Head of caudate nucleus (tissue), 42 donors: ENCODE results near the gene POU3F2.

Experiments
- DNase-seq, 42 donors: peaks; one replicate each; pipeline versions ENCODE4 v3.0.0 to v3.0.0-alpha.2; 2020 to 2021; ENCODE audit warnings: mixed read lengths in 7 of 42
- intact Hi-C: fragments of 100-400 bp; cut with DNase I; formaldehyde crosslinking; loops from one replicate; pipeline ENCODE4 v1.15.0; 2022

POU3F2 gene

DNA sequence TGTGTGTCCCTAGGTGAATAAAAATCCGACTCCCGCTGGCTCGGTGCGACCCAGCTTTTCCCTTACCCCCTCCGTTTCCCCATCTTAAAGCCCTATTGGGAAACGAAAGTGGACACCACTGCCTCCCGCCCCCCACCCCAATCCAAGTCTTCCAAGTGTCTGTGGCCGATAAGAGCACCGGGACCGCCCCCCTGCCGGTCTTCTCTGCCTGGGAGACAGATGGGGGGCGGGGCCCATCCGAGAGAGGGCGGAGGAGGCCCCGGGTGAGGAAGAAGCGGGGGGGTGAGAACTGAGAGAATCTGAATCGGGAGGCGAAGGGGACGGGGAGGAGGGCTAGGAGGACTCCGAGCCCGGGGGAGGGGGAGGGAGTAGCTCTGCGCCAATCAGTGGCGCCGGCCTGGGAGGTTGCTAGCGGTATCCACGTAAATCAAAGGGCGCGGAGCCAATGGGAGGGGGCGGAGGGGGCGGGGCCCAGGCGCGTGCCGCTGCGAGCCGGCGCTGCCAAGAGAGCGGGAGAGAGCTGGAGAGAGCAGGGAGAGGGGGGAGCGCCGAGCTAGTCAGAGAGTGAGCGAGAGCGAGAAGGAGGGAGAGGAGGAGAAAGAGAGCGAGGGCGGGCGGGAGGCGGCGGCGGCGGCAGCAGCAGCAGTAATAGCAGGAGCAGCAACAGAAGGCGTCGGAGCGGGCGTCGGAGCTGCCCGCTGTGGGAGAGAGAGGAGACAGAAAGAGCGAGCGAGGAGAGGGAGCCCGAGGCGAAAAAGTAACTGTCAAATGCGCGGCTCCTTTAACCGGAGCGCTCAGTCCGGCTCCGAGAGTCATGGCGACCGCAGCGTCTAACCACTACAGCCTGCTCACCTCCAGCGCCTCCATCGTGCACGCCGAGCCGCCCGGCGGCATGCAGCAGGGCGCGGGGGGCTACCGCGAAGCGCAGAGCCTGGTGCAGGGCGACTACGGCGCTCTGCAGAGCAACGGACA lies at the start of gene POU3F2:
Gene POU3F2 (plus strand): TSS at position 515 of the 972 bp plus-strand sequence. CDS start 300 bp downstream, at position 815.
- peak; percentile 91 to 99 (median 97) for DNase-seq
- intact Hi-C loops, result loop anchor here (10.0 kb wide), 1 partner anchor 190 kb away; no protein-coding TSS in a partner anchor

- peak in 26 of 42 donors; percentile 1 to 58 (median 23) for DNase-seq
- intact Hi-C loops, result no loop called here
These were observed 46.9 kb upstream of the POU3F2 start for GRCh38 chr6:98787435-98787834.

DNA sequence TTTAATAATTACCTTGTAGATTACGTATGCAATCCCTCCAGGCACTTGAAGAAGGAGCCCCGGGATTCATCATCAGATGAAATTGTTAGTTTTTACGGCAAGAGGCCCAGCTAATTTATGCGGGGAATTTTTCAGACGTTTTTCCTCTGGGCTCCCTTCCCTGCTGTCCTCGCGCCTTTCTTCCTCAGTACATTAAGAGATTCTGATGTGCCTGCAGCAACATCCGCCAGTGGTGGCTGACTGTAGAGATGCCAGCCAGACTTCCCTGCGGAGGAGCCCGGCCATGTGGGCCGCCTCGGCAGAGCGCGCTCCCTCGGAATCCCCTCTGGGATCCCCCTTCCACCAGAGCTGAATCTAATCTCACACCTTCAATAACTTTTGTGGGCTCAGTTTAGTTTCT lies 46.4 kb upstream of the POU3F2 start:
- intact Hi-C loops, result no loop called here
- DNase-seq, result peak in 34 of 42 donors; percentile 5 to 56 (median 21)

- no peak for DNase-seq
- intact Hi-C loops, result no loop called here
These were observed 40.0 kb upstream of the POU3F2 start for GRCh38 chr6:98794307-98794842.

- intact Hi-C loops, result no loop called here
- no peak for DNase-seq
These were observed 37.0 kb upstream of the POU3F2 start for GRCh38 chr6:98797217-98797994.

- no peak for DNase-seq
These were observed 33.5 kb upstream of the POU3F2 start for GRCh38 chr6:98800866-98801265.

GRCh38 chr6:98808541-98809210 lies 25.7 kb upstream of the POU3F2 start:
- intact Hi-C loops, result no loop called here
- DNase-seq, result no peak

More at GRCh38 chr6:98800866-98801265, 33.5 kb upstream of the POU3F2 start:
- intact Hi-C loops, result no loop called here

DNA sequence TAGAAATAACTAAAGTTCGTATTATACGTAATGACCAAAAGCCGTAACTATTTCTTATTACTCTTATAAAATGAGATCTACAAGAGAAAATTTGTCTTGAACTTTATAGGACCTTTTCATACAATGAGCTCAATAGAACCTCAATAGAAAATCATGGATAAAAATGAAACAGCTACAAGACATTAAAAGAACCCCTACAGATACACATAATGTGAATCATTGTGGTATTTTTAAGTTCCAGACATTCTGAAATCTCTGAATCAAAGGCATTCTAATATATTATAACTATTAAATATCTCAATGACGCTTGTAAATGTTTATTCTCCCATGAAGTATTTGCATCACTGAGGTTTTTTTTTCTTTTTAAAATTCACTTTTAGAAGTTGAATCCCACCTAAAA lies 22.2 kb upstream of the POU3F2 start:
- intact Hi-C loops, result no loop called here
- no peak for DNase-seq

DNA sequence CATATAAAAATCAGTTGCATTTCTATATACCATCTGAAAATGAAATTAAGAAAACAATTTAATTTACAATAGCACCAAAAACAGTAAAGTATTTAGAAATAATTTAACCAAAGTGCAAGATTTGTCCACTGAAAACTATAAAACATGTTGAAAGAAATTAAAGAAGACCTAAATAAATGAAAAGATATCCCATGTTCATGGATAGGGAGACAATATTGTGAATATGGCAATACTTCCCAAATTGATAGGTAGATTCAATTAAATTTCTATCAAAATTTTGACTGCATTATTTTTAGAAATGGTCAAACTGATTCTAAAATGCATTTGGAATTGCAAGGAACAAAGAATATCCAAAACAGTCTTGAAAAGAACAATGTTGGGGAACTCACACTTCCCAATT lies 17.6 kb upstream of the POU3F2 start:
- intact Hi-C loops, result no loop called here
- DNase-seq, result no peak

- intact Hi-C loops, result no loop called here
These were observed 12.5 kb upstream of the POU3F2 start for GRCh38 chr6:98821756-98822405.

GRCh38 chr6:98823428-98824161 lies 10.8 kb upstream of the POU3F2 start:
- DNase-seq, result peak in 1 of 42 donors; percentile 5
- intact Hi-C loops, result no loop called here

More at GRCh38 chr6:98821756-98822405, 12.5 kb upstream of the POU3F2 start:
- no peak for DNase-seq

- DNase-seq, result peak in 31 of 42 donors; percentile 31 to 73 (median 47)
These were observed 10.0 kb upstream of the POU3F2 start for GRCh38 chr6:98824162-98824901.

GRCh38 chr6:98824902-98825599 lies 9.3 kb upstream of the POU3F2 start:
- intact Hi-C loops, result no loop called here
- DNase-seq, result peak in 1 of 42 donors; percentile 43

More at GRCh38 chr6:98824162-98824901, 10.0 kb upstream of the POU3F2 start:
- intact Hi-C loops, result no loop called here

GRCh38 chr6:98825600-98826230 lies 8.7 kb upstream of the POU3F2 start:
- DNase-seq, result peak in 2 of 42 donors; percentile 6 to 8
- intact Hi-C loops, result no loop called here

DNA sequence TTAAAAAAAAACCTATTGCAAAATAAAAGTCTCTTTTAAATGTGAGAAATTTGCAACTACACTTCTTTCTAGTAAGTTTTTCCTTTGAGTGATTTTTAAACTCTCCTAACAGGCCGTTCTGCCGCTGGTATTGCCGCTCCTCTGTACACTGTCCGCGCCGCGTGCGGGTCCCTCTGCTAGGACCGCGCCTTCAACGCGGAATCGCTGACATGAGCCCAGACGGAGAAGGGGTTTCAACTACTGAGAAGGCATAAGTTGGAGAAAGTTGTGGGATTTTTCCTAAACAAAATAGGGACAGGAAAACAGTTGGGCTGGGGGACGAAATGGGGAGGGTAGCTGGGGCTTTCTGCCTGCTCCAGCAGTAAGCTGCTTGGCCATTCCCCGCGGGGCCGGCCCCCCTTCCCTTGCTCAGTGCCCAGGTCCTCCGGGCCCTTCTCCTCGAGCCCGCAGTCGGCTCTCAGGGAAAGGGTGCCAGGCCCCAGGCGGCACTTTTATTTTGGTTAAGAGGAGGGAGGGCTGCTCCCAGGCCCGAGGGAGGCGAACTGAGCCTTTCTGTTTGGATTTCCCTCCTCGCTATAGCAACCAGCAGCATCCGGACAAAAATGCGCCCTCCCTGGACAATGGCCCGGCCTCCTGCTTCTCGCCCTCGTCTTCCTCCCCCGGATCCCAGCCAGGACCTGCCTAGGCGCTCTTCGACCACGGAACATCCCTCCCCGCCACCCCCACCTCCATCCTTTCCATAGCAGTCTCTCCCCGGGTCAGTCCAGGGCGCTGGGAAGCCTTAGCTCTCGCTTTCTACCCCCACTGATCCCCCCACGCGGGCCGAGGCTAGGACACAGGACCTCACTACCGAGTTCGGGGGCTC lies 6.8 kb upstream of the POU3F2 start:
- intact Hi-C loops, result no loop called here

More for the DNA sequence above, 6.8 kb upstream of the POU3F2 start:
- peak in 40 of 42 donors; percentile 44 to 89 (median 70) for DNase-seq
